Nephron (organoid): ENCODE measurements around the gene AGPAT3.

Experiments
- H3K27ac Mint-ChIP-seq, 3 experiments: 2 replicates each; pipeline ENCODE4 v1.8.0; 2020; ENCODE audit warnings: mixed read lengths in 3 of 3, mild to moderate bottlenecking in 2 of 3, moderate library complexity in 1 of 3
- H3K27me3 Mint-ChIP-seq: 2 replicates; pipeline ENCODE4 v1.8.0; 2021; ENCODE audit warnings: low read depth, mild to moderate bottlenecking, moderate library complexity, mixed read lengths
- H3K36me3 Mint-ChIP-seq: 2 replicates; pipeline ENCODE4 v1.8.0; 2020; ENCODE audit warnings: low read depth, mixed read lengths
- H3K4me1 Mint-ChIP-seq: 2 replicates; pipeline ENCODE4 v1.8.0; 2020; ENCODE audit warnings: mixed read lengths
- H3K4me3 Mint-ChIP-seq, 3 experiments: 2 replicates each; pipeline ENCODE4 v1.8.0; 2020; ENCODE audit warnings: mild to moderate bottlenecking in 3 of 3, mixed read lengths in 3 of 3, moderate library complexity in 2 of 3
- H3K9me3 Mint-ChIP-seq: 2 replicates; pipeline ENCODE4 v1.8.0; 2020; ENCODE audit warnings: mixed read lengths
- CTCF ChIP-seq, 3 experiments: fragments of 200-600 bp; sonication (generic); IDR thresholded peaks; one replicate each; pipeline ENCODE4 v1.5.0; 2021; ENCODE audit warnings: antibody characterized with exemption in 3 of 3; ENCODE audit not compliant: unreplicated experiment in 3 of 3

AGPAT3 gene

DNA sequence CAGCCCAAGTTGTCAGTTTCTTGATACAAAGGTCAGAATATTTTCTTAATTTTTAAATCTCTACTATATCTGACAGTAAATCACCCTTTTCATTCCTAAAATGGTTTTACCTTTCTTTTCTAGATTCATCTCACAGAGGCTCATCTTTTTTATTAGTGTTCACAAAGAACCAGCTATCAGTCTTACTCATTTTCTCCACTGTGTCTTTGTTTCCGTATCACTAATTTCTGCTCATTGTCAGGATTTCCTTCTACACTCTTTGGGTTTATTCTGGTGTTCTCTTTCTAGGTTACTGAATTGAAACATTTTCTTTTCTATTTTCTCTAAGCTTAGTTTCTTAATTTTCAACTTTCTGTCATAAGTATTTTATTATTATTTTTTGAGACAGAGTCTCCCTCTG is 8.7 kb downstream of the AGPAT3 start:
- TF ChIP-seq CTCF (IDR thresholded peaks at IDR 0.05; ENCODE audit: unreplicated experiment in 3 of 3), result no peak
- Mint-ChIP-seq H3K27ac (no peak overlapping the region), H3K4me1 (peaks cover 7% of the 10 kb centered on the region), H3K27me3 (peaks cover 3% of the 10 kb centered on the region), H3K36me3 (peaks cover 74% of the 10 kb centered on the region), H3K4me3 (no peak overlapping the region), H3K9me3 (peaks cover 5% of the 10 kb centered on the region)

- Mint-ChIP-seq H3K4me3 (no peak overlapping the region), H3K27me3 (peaks cover 3% of the 10 kb centered on the region), H3K27ac (peak overlapping the region in 1 of 3 experiments; percentile 82), H3K9me3 (peaks cover 5% of the 10 kb centered on the region), H3K36me3 (peaks cover 68% of the 10 kb centered on the region), H3K4me1 (peaks cover 2% of the 10 kb centered on the region)
- no peak for TF ChIP-seq CTCF (IDR thresholded peaks at IDR 0.05; ENCODE audit: unreplicated experiment in 3 of 3)
These were observed 9.2 kb downstream of the AGPAT3 start for GRCh38 chr21:43874085-43874805.

DNA sequence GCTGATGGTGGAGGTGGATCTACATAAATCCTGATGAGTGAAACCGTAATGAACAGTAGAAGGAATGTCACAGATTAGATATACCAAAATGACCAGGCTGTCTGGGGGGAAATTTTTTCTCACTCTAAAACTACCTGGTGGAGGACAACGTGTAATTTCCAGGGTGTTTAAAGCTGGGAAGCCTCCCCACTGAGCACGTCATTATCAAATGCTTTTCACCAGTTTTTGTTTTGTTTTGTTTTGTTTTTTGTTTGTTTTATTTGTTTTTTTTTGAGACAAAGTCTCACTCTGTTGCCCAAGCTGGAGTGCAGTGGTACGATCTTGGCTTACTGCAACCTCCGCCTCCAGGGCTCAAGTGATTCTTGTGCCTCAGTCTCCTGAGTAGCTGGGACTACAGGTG is 11.6 kb downstream of the AGPAT3 start:
- no peak for TF ChIP-seq CTCF (IDR thresholded peaks at IDR 0.05; ENCODE audit: unreplicated experiment in 3 of 3)
- H3K36me3 Mint-ChIP-seq, result peaks cover 54% of the 10 kb centered on the region
- peak overlapping the region in 1 of 3 experiments; percentile 32 for H3K27ac Mint-ChIP-seq
- peaks cover 18% of the 10 kb centered on the region for H3K4me1 Mint-ChIP-seq
- no peak overlapping the region for H3K4me3 Mint-ChIP-seq
- peaks cover 3% of the 10 kb centered on the region for H3K27me3 Mint-ChIP-seq
- peaks cover 5% of the 10 kb centered on the region for H3K9me3 Mint-ChIP-seq

DNA sequence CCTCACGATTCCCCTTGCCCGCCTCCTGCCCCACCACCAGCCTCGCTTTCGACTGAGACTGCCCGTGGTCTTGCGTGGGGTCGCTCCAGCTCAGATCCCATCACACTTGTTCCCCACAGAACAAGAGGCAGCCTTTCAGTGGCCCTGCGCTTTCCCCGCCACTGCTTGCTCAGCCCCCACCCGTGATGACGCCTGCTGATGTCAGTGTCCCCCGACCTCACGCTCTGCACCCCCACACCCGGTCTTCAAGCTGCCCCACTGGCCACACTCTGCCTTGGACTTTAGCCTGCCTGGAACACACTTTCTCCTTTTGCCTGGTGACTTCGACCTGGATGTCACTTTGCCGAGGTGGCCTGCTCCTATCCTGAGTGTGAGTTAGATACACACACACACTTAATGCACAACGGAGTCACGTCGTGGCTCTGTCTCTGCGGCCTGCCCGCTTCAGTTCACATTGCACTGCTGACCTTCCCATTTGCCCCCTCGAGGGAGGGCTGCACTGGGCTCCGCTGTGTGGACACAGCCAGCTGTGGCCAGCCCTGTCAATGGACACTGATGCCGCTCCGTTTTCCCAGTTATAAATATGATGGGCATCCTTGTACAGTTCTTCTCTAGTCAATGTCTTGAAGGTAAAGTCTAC is 13.0 kb downstream of the AGPAT3 start:
- H3K27ac Mint-ChIP-seq, result no peak overlapping the region
- TF ChIP-seq CTCF (IDR thresholded peaks at IDR 0.05; ENCODE audit: unreplicated experiment in 3 of 3), result no peak
- peaks cover 3% of the 10 kb centered on the region for H3K27me3 Mint-ChIP-seq
- H3K4me1 Mint-ChIP-seq, result peaks cover 18% of the 10 kb centered on the region
- H3K4me3 Mint-ChIP-seq, result no peak overlapping the region
- peaks cover 41% of the 10 kb centered on the region for H3K36me3 Mint-ChIP-seq
- peaks cover 5% of the 10 kb centered on the region for H3K9me3 Mint-ChIP-seq

DNA sequence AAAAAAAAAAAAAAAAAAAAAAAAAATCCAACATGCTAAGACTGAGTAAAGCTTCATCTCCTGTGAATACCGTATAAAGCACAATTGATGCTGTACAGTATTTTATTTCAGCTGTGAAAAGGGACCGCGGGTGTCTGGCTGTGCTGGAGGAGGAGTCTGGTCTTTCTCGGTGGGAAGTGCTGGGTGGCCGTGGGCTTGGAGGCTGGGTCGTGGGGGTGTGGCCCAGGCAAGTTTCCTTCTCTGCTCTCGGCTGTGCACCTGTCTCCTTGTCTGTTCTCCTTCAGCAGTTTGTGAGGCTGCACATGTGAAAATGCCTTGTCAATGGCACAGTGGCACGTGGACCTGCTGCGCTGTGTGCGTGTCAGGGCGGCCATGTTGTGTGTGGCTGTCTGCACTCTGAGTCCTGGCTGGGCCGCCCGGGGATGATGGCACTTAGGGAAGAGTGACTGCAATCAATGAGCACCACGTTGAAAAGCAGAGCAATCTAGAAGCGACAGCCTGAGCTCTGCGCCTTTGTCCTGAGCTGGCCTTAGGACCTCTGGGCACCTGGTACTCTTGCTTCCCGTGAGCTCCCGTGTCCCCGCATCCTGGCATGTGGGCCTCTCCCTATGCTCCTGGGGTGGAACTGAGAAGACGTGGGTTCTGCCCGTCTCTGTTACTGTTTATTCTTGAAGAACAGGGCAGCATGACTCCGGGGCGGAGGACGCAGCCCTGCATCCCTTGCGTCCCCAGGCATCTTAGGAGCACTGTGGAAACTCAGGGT is 14.5 kb downstream of the AGPAT3 start:
- Mint-ChIP-seq H3K27me3 (peaks cover 3% of the 10 kb centered on the region), H3K4me1 (peaks cover 22% of the 10 kb centered on the region), H3K9me3 (peaks cover 5% of the 10 kb centered on the region), H3K36me3 (peaks cover 26% of the 10 kb centered on the region), H3K4me3 (no peak overlapping the region), H3K27ac (peak overlapping the region in 1 of 3 experiments; percentile 46)
- TF ChIP-seq CTCF (IDR thresholded peaks at IDR 0.05; ENCODE audit: unreplicated experiment in 3 of 3), result no peak
